CD4-positive, alpha-beta memory T cell (primary cell): Measurements from ENCODE around the gene C11orf24. TPM values are rescaled to one million over a fixed set of nuclear protein-coding genes. Genes with fewer than 3 reads are reported as not detected.
"Not testable (repeated sequence)": the region's sequence is repeated elsewhere in the genome, so short reads cannot be mapped to it uniquely, and the experiment has no call there.

ENCODE experiments used
- CTCF ChIA-PET: fragments of 350-600 bp; sonication (Branson Sonifier 250); formaldehyde crosslinking; loops from one replicate; lab custom pipeline; 2021; ENCODE audit warnings: inconsistent platforms; ENCODE audit not compliant: partially characterized antibody; lab: Charles Lee
- POLR2A ChIA-PET: fragments of 350-600 bp; sonication (Branson Sonifier 250); formaldehyde crosslinking; loops from one replicate; lab custom pipeline; 2021; ENCODE audit not compliant: partially characterized antibody; lab: Charles Lee
- DNase-seq, 5 donors: peaks; one replicate each; pipeline versions ENCODE4 v3.0.0 to v3.0.0-alpha.2; 2020 to 2022; ENCODE audit warnings: mixed read lengths in 1 of 5
- H3K27ac ChIP-seq: one replicate; pipeline ENCODE4 v1.7.0; 2013; ENCODE audit warnings: low read depth, low read length
- H3K27me3 ChIP-seq: 2 replicates; pipeline ENCODE4 v1.7.0; 2013; ENCODE audit warnings: mild to moderate bottlenecking, low read length, moderate library complexity; ENCODE audit not compliant: insufficient read depth
- H3K36me3 ChIP-seq: 2 replicates; pipeline ENCODE4 v1.7.0; 2013; ENCODE audit warnings: mild to moderate bottlenecking, low read length, moderate library complexity; ENCODE audit not compliant: insufficient read depth
- H3K4me1 ChIP-seq: 2 replicates; pipeline ENCODE4 v1.7.0; 2013; ENCODE audit warnings: mild to moderate bottlenecking, low read length, moderate library complexity; ENCODE audit not compliant: insufficient read depth
- H3K4me3 ChIP-seq, 2 donors: one replicate each; pipeline ENCODE4 v1.7.0; 2013; ENCODE audit warnings: low read length in 2 of 2, mild to moderate bottlenecking in 1 of 2
- H3K9me3 ChIP-seq, 2 donors: one replicate each; pipeline ENCODE4 v1.7.0; 2013; ENCODE audit warnings: low read length in 2 of 2, control low read depth in 1 of 2; ENCODE audit not compliant: control insufficient read depth in 1 of 2
- H3K27ac Mint-ChIP-seq, 7 donors: one replicate each; pipeline ENCODE4 v1.8.0; 2020 to 2021; ENCODE audit warnings: mixed read lengths in 7 of 7, mild to moderate bottlenecking in 6 of 7, inconsistent platforms in 3 of 7, moderate library complexity in 3 of 7
- H3K27me3 Mint-ChIP-seq, 2 donors: one replicate each; pipeline ENCODE4 v1.8.0; 2020 to 2021; ENCODE audit warnings: mixed read lengths in 2 of 2
- H3K36me3 Mint-ChIP-seq, 2 donors: one replicate each; pipeline ENCODE4 v1.8.0; 2020 to 2021; ENCODE audit warnings: mixed read lengths in 2 of 2, inconsistent platforms in 1 of 2, mild to moderate bottlenecking in 1 of 2
- H3K4me1 Mint-ChIP-seq, 4 donors: one replicate each; pipeline ENCODE4 v1.8.0; 2020 to 2021; ENCODE audit warnings: mixed read lengths in 4 of 4, mild to moderate bottlenecking in 1 of 4
- H3K4me3 Mint-ChIP-seq, 8 donors: one replicate each; pipeline ENCODE4 v1.8.0; 2020 to 2021; ENCODE audit warnings: mixed read lengths in 8 of 8, mild to moderate bottlenecking in 7 of 8, moderate library complexity in 6 of 8, inconsistent platforms in 3 of 8
- H3K9me3 Mint-ChIP-seq, 8 donors: one replicate each; pipeline ENCODE4 v1.8.0; 2020 to 2021; ENCODE audit warnings: mixed read lengths in 8 of 8, mild to moderate bottlenecking in 5 of 8, inconsistent platforms in 3 of 8, moderate library complexity in 1 of 8
- intact Hi-C: fragments of 100-400 bp; cut with micrococcal nuclease; formaldehyde crosslinking; loops from one replicate; pipeline ENCODE4 v1.15.1; 2023
- polyA plus RNA-seq, 2 donors: library from polyadenylated mRNA; unstranded; fragments of 300-500 nt; fragmentation: Illumina TruSeq; gene quantifications; one replicate each; pipeline ENCODE4 v1.2.3, GENCODE V29; 2021
- total RNA-seq, 2 experiments: library from RNA; stranded (reverse); gene quantifications; one replicate each; pipeline ENCODE4 v1.2.3, GENCODE V29; 2021

The C11orf24 gene
- total and polyA plus RNA-seq, 4 experiments from 2014 or later: 7.7 to 20.3 (median 18.4) TPM

DNA sequence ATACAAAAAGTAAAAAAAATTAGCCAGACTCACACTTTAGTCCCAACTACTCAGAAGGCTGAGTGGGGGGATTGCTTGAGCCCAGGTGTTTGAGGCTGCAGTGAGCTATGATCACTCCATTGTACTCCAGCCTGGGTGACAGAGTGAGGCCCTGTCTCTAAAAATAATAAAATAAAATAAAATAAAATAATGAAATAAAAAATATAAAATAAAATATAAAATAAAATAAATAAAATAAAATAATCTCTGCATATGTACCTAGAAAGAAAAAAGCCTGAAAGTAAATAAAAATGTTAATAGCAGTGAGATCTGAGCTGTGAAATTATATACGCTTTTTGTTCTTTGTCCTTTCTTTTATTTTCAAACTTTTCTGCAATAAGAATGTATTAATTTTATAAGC is 23.5 kb upstream of the C11orf24 start:
- Mint-ChIP-seq H3K4me1 (peaks cover 0 to 4% (median 0%) of the 10 kb centered on the region in 4 donors), H3K9me3 (peaks cover 0 to 2% (median 0%) of the 10 kb centered on the region in 8 donors), H3K36me3 (no peaks in the 10 kb centered on the region), H3K27ac (no peak overlapping the region), H3K4me3 (no peak overlapping the region), H3K27me3 (no peaks in the 10 kb centered on the region)
- ChIA-PET CTCF (interaction anchor here (0.7 to 5.7 kb wide), 8 partner anchors 9 to 85 kb away, joined by 3 to 273 read pairs (median 4); no protein-coding TSS in a partner anchor), POLR2A (interaction anchor here (0.9 to 1.3 kb wide), 3 partner anchors 23 to 42 kb away, joined by 3 to 5 read pairs (median 4); partner anchors contain the start of gene C11orf24)
- Histone ChIP-seq H3K27me3 (no peaks in the 10 kb centered on the region), H3K27ac (no peak overlapping the region), H3K4me1 (peaks cover 7% of the 10 kb centered on the region), H3K9me3 (no peaks in the 10 kb centered on the region), H3K4me3 (no peak overlapping the region), H3K36me3 (no peaks in the 10 kb centered on the region)
- no peak for DNase-seq
- intact Hi-C loops: no loop called here

- Mint-ChIP-seq H3K4me3 (no peak overlapping the region), H3K9me3 (peaks cover 0 to 5% (median 0%) of the 10 kb centered on the region in 8 donors), H3K36me3 (no peaks in the 10 kb centered on the region), H3K27me3 (no peaks in the 10 kb centered on the region), H3K27ac (no peak overlapping the region), H3K4me1 (peaks cover 0 to 2% (median 0%) of the 10 kb centered on the region in 4 donors)
- intact Hi-C loops: no loop called here
- POLR2A ChIA-PET: interaction anchor here (0.6 kb wide), 1 partner anchor 11 kb away, joined by 3 read pairs; no protein-coding TSS in a partner anchor
- DNase-seq: no peak
- Histone ChIP-seq H3K9me3 (no peaks in the 10 kb centered on the region), H3K4me3 (no peak overlapping the region), H3K27me3 (no peaks in the 10 kb centered on the region), H3K36me3 (no peaks in the 10 kb centered on the region), H3K27ac (no peak overlapping the region), H3K4me1 (peaks cover 7% of the 10 kb centered on the region)
- CTCF ChIA-PET: interaction anchor here (2.9 kb wide), 1 partner anchor 36 kb away, joined by 14 read pairs; no protein-coding TSS in a partner anchor
Measured at GRCh38 chr11:68293708-68294107, 21.9 kb upstream of the C11orf24 start.

DNA sequence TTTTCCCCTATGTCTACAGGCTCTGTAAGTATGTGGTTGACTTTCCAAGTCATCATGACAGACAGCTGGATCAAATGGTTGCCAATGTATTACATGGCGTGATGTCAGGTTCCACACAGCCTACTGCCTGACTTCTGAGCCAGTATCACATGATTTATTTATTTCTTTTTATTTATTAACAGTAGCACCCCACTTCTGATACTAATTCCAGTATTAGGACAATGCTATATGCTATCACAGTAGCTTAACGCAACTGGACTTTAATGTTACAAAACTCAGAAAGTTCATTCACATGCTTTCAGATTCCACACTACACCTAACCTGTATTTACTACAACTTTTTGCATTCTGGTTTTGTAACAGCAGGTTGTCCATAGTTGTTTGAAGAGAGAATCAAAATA is 17.7 kb upstream of the C11orf24 start:
- CTCF ChIA-PET: no interaction called here
- no peak overlapping the region for H3K27ac ChIP-seq
- Mint-ChIP-seq H3K4me3 (no peak overlapping the region), H3K27ac (no peak overlapping the region), H3K4me1 (no peaks in the 10 kb centered on the region), H3K9me3 (peaks cover 0 to 5% (median 0%) of the 10 kb centered on the region in 8 donors), H3K27me3 (peaks cover under 1 to 4% of the 10 kb centered on the region in 2 donors), H3K36me3 (no peaks in the 10 kb centered on the region)
- no peaks in the 10 kb centered on the region for H3K27me3 ChIP-seq
- no peak for DNase-seq
- H3K4me1 ChIP-seq: no peaks in the 10 kb centered on the region
- no peak overlapping the region for H3K4me3 ChIP-seq
- POLR2A ChIA-PET: no interaction called here
- no peaks in the 10 kb centered on the region for H3K36me3 ChIP-seq
- H3K9me3 ChIP-seq: no peaks in the 10 kb centered on the region
- intact Hi-C loops: no loop called here

DNA sequence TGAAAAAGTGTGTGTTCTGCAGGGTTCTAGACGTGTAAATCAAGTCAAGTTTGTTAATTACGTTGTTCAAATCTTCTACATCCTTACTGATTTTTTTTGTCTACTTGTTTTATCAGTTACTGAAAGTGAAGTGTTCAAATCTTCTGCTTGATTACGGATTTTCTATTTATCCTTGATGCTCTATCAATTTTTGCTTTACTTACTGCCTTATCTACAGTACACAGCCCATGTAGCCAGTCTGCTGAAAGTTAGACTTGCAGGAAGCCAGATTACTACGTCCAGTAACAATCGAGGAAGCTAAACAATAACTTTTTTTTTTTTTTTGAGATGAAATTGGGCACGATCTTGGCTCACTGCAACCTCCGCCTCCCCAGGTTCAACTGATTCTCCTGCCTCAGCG is 15.6 kb upstream of the C11orf24 start:
- Mint-ChIP-seq H3K27me3 (peaks cover 4 to 6% of the 10 kb centered on the region in 2 donors), H3K4me1 (peaks cover 6 to 12% (median 9%) of the 10 kb centered on the region in 4 donors), H3K36me3 (no peaks in the 10 kb centered on the region), H3K4me3 (no peak overlapping the region), H3K9me3 (peaks cover 0 to 5% (median 0%) of the 10 kb centered on the region in 8 donors), H3K27ac (no peak overlapping the region)
- ChIA-PET CTCF (interaction anchor here (0.6 to 2.3 kb wide), 2 partner anchors 11 to 34 kb away, joined by 3 to 9 read pairs; no protein-coding TSS in a partner anchor), POLR2A (no interaction called here)
- intact Hi-C loops: no loop called here
- no peak for DNase-seq
- peaks cover 4% of the 10 kb centered on the region for H3K4me1 ChIP-seq
- no peaks in the 10 kb centered on the region for H3K27me3 ChIP-seq
- H3K27ac ChIP-seq: no peak overlapping the region
- no peaks in the 10 kb centered on the region for H3K36me3 ChIP-seq
- H3K4me3 ChIP-seq: no peak overlapping the region
- no peaks in the 10 kb centered on the region for H3K9me3 ChIP-seq

DNA sequence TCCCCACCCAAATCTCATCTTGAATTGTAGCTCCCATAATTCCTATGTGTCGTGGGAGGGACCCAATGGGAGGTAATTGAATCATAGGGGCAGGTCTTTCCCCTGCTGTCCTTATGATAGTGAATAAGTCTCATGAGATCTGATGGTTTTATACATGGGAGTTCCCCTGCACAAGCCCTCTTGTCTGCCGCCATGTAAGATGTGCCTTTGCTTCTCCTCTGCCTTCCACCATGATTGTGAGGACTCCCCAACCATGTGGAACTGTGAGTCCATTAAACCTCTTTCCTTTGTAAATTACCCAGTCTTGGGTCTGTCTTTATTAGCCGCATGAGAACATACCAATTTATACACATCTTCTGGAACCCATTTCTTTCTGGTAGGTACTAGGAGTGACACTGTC is 12.8 kb upstream of the C11orf24 start:
- H3K4me1 ChIP-seq: peaks cover 16% of the 10 kb centered on the region
- not testable (repeated sequence) for H3K27me3 Mint-ChIP-seq, H3K27ac ChIP-seq

DNA sequence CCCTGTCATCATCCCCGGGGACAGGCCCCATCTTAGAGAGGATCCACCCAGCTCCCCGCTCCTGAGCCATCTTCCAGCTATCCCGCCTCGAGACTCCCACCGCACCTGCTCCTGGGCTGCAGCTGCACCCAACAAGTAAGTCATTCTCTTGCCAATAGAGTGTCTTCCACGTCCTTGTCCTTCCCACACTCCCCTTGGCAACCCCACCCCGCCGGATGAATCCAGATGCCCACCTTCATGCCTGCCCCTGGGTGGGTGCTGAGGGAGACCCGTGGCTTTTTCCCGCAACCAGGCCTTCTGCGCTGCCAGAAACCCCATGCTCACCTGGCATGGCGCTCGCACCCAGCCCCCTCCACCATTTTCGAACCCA is 11.1 kb upstream of the C11orf24 start:
- H3K36me3 Mint-ChIP-seq: no peaks in the 10 kb centered on the region
- no peak for DNase-seq
- peaks cover under 1 to 9% of the 10 kb centered on the region in 2 donors for H3K27me3 Mint-ChIP-seq
- H3K27ac ChIP-seq: no peak overlapping the region
- no peak overlapping the region for H3K4me3 ChIP-seq
- no peaks in the 10 kb centered on the region for H3K9me3 ChIP-seq
- no peaks in the 10 kb centered on the region for H3K27me3 ChIP-seq
- CTCF ChIA-PET: interaction anchor here (0.9 kb wide), 1 partner anchor 15 kb away, joined by 3 read pairs; no protein-coding TSS in a partner anchor
- H3K9me3 Mint-ChIP-seq: peaks cover 0 to 2% (median 0%) of the 10 kb centered on the region in 8 donors
- peaks cover 14 to 19% (median 18%) of the 10 kb centered on the region in 4 donors for H3K4me1 Mint-ChIP-seq
- peak overlapping the region in 3 of 7 donors; percentile 20 to 80 (median 27) for H3K27ac Mint-ChIP-seq
- peaks cover 16% of the 10 kb centered on the region for H3K4me1 ChIP-seq
- H3K36me3 ChIP-seq: no peaks in the 10 kb centered on the region
- intact Hi-C loops: no loop called here
- POLR2A ChIA-PET: interaction anchor here (1.7 kb wide), 1 partner anchor 11 kb away, joined by 11 read pairs; the partner anchor contains the start of gene C11orf24
- H3K4me3 Mint-ChIP-seq: peak overlapping the region in 6 of 8 donors; percentile 11 to 76 (median 41)

More for the DNA sequence above, 12.8 kb upstream of the C11orf24 start:
- H3K9me3 ChIP-seq, H3K27me3 ChIP-seq, POLR2A ChIA-PET, H3K4me3 ChIP-seq, H3K36me3 ChIP-seq, DNase-seq, H3K36me3 Mint-ChIP-seq, intact Hi-C loops, H3K27ac Mint-ChIP-seq, H3K9me3 Mint-ChIP-seq: not testable (repeated sequence)
- Mint-ChIP-seq H3K4me1 (peaks cover 14 to 19% (median 18%) of the 10 kb centered on the region in 4 donors), H3K4me3 (peak overlapping the region in 1 of 8 donors; percentile 13)
- CTCF ChIA-PET: interaction anchor here (0.8 to 1.1 kb wide), 3 partner anchors 11 to 79 kb away, joined by 3 to 5 read pairs (median 5); no protein-coding TSS in a partner anchor

- peak; percentile 11 to 55 (median 20) for DNase-seq
Measured at GRCh38 chr11:68282141-68282860, 10.5 kb upstream of the C11orf24 start.

More at GRCh38 chr11:68282141-68282860, 10.5 kb upstream of the C11orf24 start:
- peaks cover 16% of the 10 kb centered on the region for H3K4me1 ChIP-seq
- no peaks in the 10 kb centered on the region for H3K27me3 ChIP-seq
- no peak overlapping the region for H3K27ac ChIP-seq
- H3K9me3 ChIP-seq: no peaks in the 10 kb centered on the region
- H3K4me1 Mint-ChIP-seq: peaks cover 14 to 19% (median 18%) of the 10 kb centered on the region in 4 donors
- H3K4me3 Mint-ChIP-seq: peak overlapping the region; percentile 2 to 77 (median 60)
- intact Hi-C loops: no loop called here
- H3K9me3 Mint-ChIP-seq: peaks cover 0 to 2% (median 0%) of the 10 kb centered on the region in 8 donors
- H3K27ac Mint-ChIP-seq: peak overlapping the region in 2 of 7 donors; percentile 20 to 60
- no peaks in the 10 kb centered on the region for H3K36me3 Mint-ChIP-seq
- peaks cover 0 to 9% of the 10 kb centered on the region in 2 donors for H3K27me3 Mint-ChIP-seq
- no peaks in the 10 kb centered on the region for H3K36me3 ChIP-seq
- H3K4me3 ChIP-seq: no peak overlapping the region
- POLR2A ChIA-PET: interaction anchor here (1.7 kb wide), 1 partner anchor 11 kb away, joined by 11 read pairs; the partner anchor contains the start of gene C11orf24
- CTCF ChIA-PET: interaction anchor here (0.9 kb wide), 1 partner anchor 16 kb away, joined by 3 read pairs; no protein-coding TSS in a partner anchor
